GM12878 (cell line): Measurements from ENCODE around the gene CCS. TPM values are rescaled to one million over a fixed set of nuclear protein-coding genes. Genes with fewer than 3 reads are reported as not detected.
A peak's percentile ranks its signal among the peaks of the same experiment; 100 is the strongest.

Source experiments
- ATAC-seq: fragments of 200-7000 bp; cut with Tn5 transposase; 3 replicates; pipeline ENCODE4 v1.9.1; 2020; ENCODE audit warnings: mild to moderate bottlenecking, moderate library complexity
- BruUV-seq: library from RNA; stranded (reverse); fragments of 400-500 nt; replicated peaks from 2 replicates; lab custom pipeline; 2021; lab: Mats Ljungman, UMichigan
- CTCF ChIA-PET: fragments of 300-600 bp; sonication (Branson Sonifier 250); formaldehyde crosslinking; extraction: SDS; loops from one replicate; lab custom pipeline; 2021; ENCODE audit warnings: inconsistent platforms; lab: Yijun Ruan, JAX
- POLR2A ChIA-PET: fragments of 350-600 bp; formaldehyde crosslinking; extraction: SDS; loops from one replicate; lab custom pipeline; 2021; ENCODE audit warnings: inconsistent platforms; lab: Charles Lee
- RAD21 ChIA-PET: fragments of 300-600 bp; sonication (Branson Sonifier 250); formaldehyde crosslinking; loops from one replicate; lab custom pipeline; 2023; ENCODE audit warnings: antibody characterized with exemption; ENCODE audit not compliant: unreplicated experiment; lab: Charles Lee
- SMC1A ChIA-PET: fragments of 300-600 bp; sonication (Branson Sonifier 250); formaldehyde crosslinking; loops from one replicate; lab custom pipeline; 2023; ENCODE audit not compliant: unreplicated experiment, uncharacterized antibody; lab: Charles Lee
- DNase-seq: peaks from one replicate; pipeline ENCODE4 v3.0.0-alpha.2; 2011; ENCODE audit warnings: low read depth, low spot score
- FAIRE-seq: peaks from 3 replicates; lab custom pipeline; 2011; peaks lifted over from hg19 to GRCh38; lab: Jason Lieb, UNC
- H2AFZ ChIP-seq: 2 replicates; pipeline ENCODE4 v1.6.0; 2011; ENCODE audit warnings: low read depth, low read length, control low read depth; ENCODE audit not compliant: control insufficient read depth
- H3K27ac ChIP-seq: 2 replicates; pipeline ENCODE4 v1.5.1; 2011; ENCODE audit warnings: control low read depth; ENCODE audit not compliant: control insufficient read depth, insufficient read depth
- H3K27me3 ChIP-seq, 2 experiments: replicated peaks in 1 of 2; 2 replicates each; pipeline versions ENCODE4 v1.6.0 to v1.6.1; 2011; ENCODE audit warnings: low read length in 1 of 2; ENCODE audit not compliant: control insufficient read depth in 2 of 2, insufficient read depth in 2 of 2
- H3K36me3 ChIP-seq, 2 experiments: 2 replicates each; pipeline ENCODE4 v1.5.1; 2011; ENCODE audit warnings: low read length in 1 of 2; ENCODE audit not compliant: control insufficient read depth in 2 of 2, insufficient read depth in 2 of 2
- H3K4me1 ChIP-seq: 2 replicates; pipeline ENCODE4 v1.6.1; 2011; ENCODE audit warnings: mild to moderate bottlenecking, low read length, moderate library complexity, mixed read lengths; ENCODE audit not compliant: control insufficient read depth, insufficient read depth
- H3K4me2 ChIP-seq: 2 replicates; pipeline ENCODE4 v1.6.0; 2011; ENCODE audit warnings: control low read depth; ENCODE audit not compliant: control insufficient read depth, insufficient read depth
- H3K4me3 ChIP-seq: fragments of 200-600 bp; sonication (generic); 2 replicates; pipeline ENCODE4 v1.5.1; 2016
- H3K79me2 ChIP-seq: 2 replicates; pipeline ENCODE4 v1.6.0; 2011; ENCODE audit warnings: low read length; ENCODE audit not compliant: control insufficient read depth, insufficient read depth
- H3K9ac ChIP-seq: 2 replicates; pipeline ENCODE4 v1.8.0; 2011; ENCODE audit warnings: low read length, control low read depth, mixed read lengths; ENCODE audit not compliant: control insufficient read depth, insufficient read depth
- H3K9me3 ChIP-seq: replicated peaks from 3 replicates; pipeline ENCODE4 v1.5.1; 2011; ENCODE audit warnings: mild to moderate bottlenecking, low read length; ENCODE audit not compliant: control insufficient read depth, insufficient read depth
- H4K20me1 ChIP-seq: 2 replicates; pipeline ENCODE4 v1.6.0; 2011; ENCODE audit not compliant: control insufficient read depth, insufficient read depth
- BACH1 ChIP-seq: fragments of 450-650 bp; IDR thresholded peaks from 2 replicates; pipeline ENCODE4 v1.6.1; 2017; ENCODE audit warnings: mild to moderate bottlenecking, borderline replicate concordance
- CTCF ChIP-seq, 3 experiments: IDR thresholded peaks in 2 of 3; conservative IDR thresholded peaks in 1 of 3; 2 replicates each; pipeline ENCODE4 v1.5.1; 2011; ENCODE audit warnings: low read depth in 3 of 3, low read length in 3 of 3, mild to moderate bottlenecking in 3 of 3, control low read depth in 2 of 3, moderate library complexity in 2 of 3, inconsistent platforms in 1 of 3, mixed read lengths in 1 of 3; ENCODE audit not compliant: control insufficient read depth in 2 of 3, insufficient read depth in 1 of 3; ENCODE audit errors: extremely low read depth in 1 of 3
- ELK1 ChIP-seq: IDR thresholded peaks from 2 replicates; pipeline ENCODE4 v1.6.1; 2012; ENCODE audit warnings: low read depth, low read length, improper control_type of control experiment
- NR2F1 ChIP-seq: fragments of 450-650 bp; conservative IDR thresholded peaks from 2 replicates; pipeline ENCODE4 v1.6.1; 2017; ENCODE audit warnings: mild to moderate bottlenecking
- POU2F2 ChIP-seq: IDR thresholded peaks from 3 replicates; pipeline ENCODE4 v1.6.1; 2011; ENCODE audit warnings: low read depth, mild to moderate bottlenecking, low read length, borderline replicate concordance
- RAD21 ChIP-seq: IDR thresholded peaks from 2 replicates; pipeline ENCODE4 v1.6.1; 2011; ENCODE audit warnings: mild to moderate bottlenecking, low read depth, low read length, moderate library complexity; ENCODE audit not compliant: insufficient read depth
- WGBS: methylation state at CpG from one replicate; pipeline ENCODE4 v1.1.6; 2016; ENCODE audit warnings: low lambda C conversion rate; ENCODE audit not compliant: insufficient replicate concordance, insufficient coverage; ENCODE audit errors: missing lambda C conversion rate; 5-methylcytosine and 5-hydroxymethylcytosine counted together
- in situ Hi-C: fragments of 300-500 bp; cut with MboI; formaldehyde crosslinking; loops from 9 replicates; pipeline ENCODE4 v1.14.3; 2018; ENCODE audit warnings: mixed read lengths
- intact Hi-C: fragments of 100-400 bp; cut with micrococcal nuclease; formaldehyde crosslinking; loops from one replicate; pipeline ENCODE4 v1.14.2; 2022; ENCODE audit not compliant: unreplicated experiment
- polyA plus RNA-seq, 11 experiments: library from polyadenylated mRNA; depleted of rRNA in 4 of 11; unstranded in 6 of 11; stranded (reverse) in 5 of 11; fragments of >200 nt; fragmentation: Nextera tagmentation in 4 of 11; fragmentation: Illumina TruSeq in 1 of 11; extraction: Ambion mirVana in 4 of 11; extraction: Trizol in 1 of 11; gene quantifications; 1 replicate in 1 of 11; 2 replicates in 10 of 11; pipeline versions ENCODE4 v1.2.1 to v1.2.3, GENCODE V29; 2011 to 2016; ENCODE audit warnings: inconsistent platforms in 2 of 11, missing spikeins in 2 of 11, low read depth in 1 of 11
- total RNA-seq, 4 experiments: library from RNA; depleted of rRNA in 3 of 4; stranded (reverse); fragments of >200 nt in 3 of 4; fragmentation: Illumina TruSeq in 1 of 4; extraction: Trizol in 1 of 4; gene quantifications; 2 replicates each; pipeline versions ENCODE4 v1.2.1 to v1.2.3, GENCODE V29; 2013 to 2021
- TF ChIP-seq, protein P1 (sequence below): fragments of 450-650 bp; IDR thresholded peaks from 2 replicates; pipeline ENCODE4 v1.6.1; 2014; ENCODE audit warnings: mild to moderate bottlenecking
- TF ChIP-seq, protein P2 (sequence below): fragments of 450-650 bp; IDR thresholded peaks from 2 replicates; pipeline ENCODE4 v1.6.1; 2017; ENCODE audit warnings: mild to moderate bottlenecking, moderate library complexity

Gene CCS
- total and polyA plus RNA-seq, 10 of the 15 experiments (the other 5 are each of a cell fraction or from before 2014, with no cell fraction given), result 1.5 to 44.2 (median 30.6) TPM

GRCh38 chr11:66564984-66565383 lies 28.0 kb upstream of the CCS start:
- BruUV-seq, result no TSS peak
- Histone ChIP-seq H3K9me3 (no peaks in the 10 kb centered on the region), H3K79me2 (no peaks in the 10 kb centered on the region), H3K4me1 (no peaks in the 10 kb centered on the region), H2AFZ (no peak overlapping the region), H4K20me1 (no peaks in the 10 kb centered on the region), H3K36me3 (no peaks in the 10 kb centered on the region), H3K27me3 (peaks cover 0 to 6% of the 10 kb centered on the region in 2 experiments; a peak in 3 of 4 replicates), H3K4me3 (no peak overlapping the region), H3K9ac (no peak overlapping the region), H3K4me2 (no peak overlapping the region), H3K27ac (no peak overlapping the region)
- TF ChIP-seq, protein P1, sequence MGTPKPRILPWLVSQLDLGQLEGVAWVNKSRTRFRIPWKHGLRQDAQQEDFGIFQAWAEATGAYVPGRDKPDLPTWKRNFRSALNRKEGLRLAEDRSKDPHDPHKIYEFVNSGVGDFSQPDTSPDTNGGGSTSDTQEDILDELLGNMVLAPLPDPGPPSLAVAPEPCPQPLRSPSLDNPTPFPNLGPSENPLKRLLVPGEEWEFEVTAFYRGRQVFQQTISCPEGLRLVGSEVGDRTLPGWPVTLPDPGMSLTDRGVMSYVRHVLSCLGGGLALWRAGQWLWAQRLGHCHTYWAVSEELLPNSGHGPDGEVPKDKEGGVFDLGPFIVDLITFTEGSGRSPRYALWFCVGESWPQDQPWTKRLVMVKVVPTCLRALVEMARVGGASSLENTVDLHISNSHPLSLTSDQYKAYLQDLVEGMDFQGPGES, result no peak
- FAIRE-seq (no peak), ATAC-seq (peak; percentile 21; the same call in 1 of the 3 replicates), DNase-seq (no peak)
- POLR2A ChIA-PET, result no interaction called here
- SMC1A ChIA-PET, result no interaction called here
- in situ Hi-C loops, result no loop called here
- intact Hi-C loops, result no loop called here
- 6% methylated on average over 5 of the region's 5 CpGs for WGBS
- RAD21 ChIA-PET, result no interaction called here
- CTCF ChIA-PET, result no interaction called here

DNA sequence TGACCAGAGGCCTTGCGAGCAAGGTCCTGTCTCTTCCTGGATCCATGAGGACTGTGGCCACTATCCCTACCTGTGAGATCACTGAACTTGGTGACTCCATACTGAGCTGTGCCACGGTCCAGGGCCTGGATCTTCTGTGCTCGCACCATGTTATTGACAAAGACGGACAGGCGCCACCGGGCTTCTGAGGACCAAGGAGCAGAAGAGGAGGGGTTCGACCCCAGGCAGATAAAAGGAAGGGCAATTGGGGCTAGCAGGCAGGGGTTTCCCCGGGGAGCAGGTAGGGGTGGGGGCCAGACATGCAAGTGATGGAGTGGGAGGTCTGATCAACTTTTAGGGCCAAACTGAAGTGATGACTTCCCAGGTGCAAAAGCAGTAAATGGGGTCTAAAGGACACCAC lies 26.8 kb upstream of the CCS start:
- ChIA-PET CTCF (interaction anchor here (1.1 kb wide), 1 partner anchor 12 kb away, joined by 3 read pairs; no protein-coding TSS in a partner anchor), SMC1A (interaction anchor here (1.4 to 1.9 kb wide), 3 partner anchors 12 to 112 kb away, joined by 3 to 4 read pairs (median 3); partner anchors contain the start of gene ZDHHC24), RAD21 (no interaction called here), POLR2A (interaction anchor here (0.6 kb wide), 1 partner anchor 45 kb away, joined by 6 read pairs; no protein-coding TSS in a partner anchor)
- DNase-seq (no peak), ATAC-seq (no peak), FAIRE-seq (no peak)
- peaks cover 0 to 6% of the 10 kb centered on the region in 2 experiments; a peak in 3 of 4 replicates for H3K27me3 ChIP-seq
- H3K4me1 ChIP-seq, result no peaks in the 10 kb centered on the region
- H3K4me2 ChIP-seq, result no peak overlapping the region
- H4K20me1 ChIP-seq, result no peaks in the 10 kb centered on the region
- in situ Hi-C loops (no loop called here), intact Hi-C loops (no loop called here)
- no peaks in the 10 kb centered on the region for H3K36me3 ChIP-seq
- H3K9me3 ChIP-seq, result no peaks in the 10 kb centered on the region
- no peak overlapping the region for H3K4me3 ChIP-seq
- no peak overlapping the region for H2AFZ ChIP-seq
- no TSS peak for BruUV-seq
- no peak overlapping the region for H3K9ac ChIP-seq
- no peak overlapping the region for H3K27ac ChIP-seq
- no peaks in the 10 kb centered on the region for H3K79me2 ChIP-seq
- WGBS, result 58% methylated on average over 7 of the region's 8 CpGs
- TF ChIP-seq BACH1 (no peak), NR2F1 (no peak), CTCF (IDR thresholded peaks at IDR 0.05 in 2 of 3, conservative IDR thresholded peaks at IDR 0.05 in 1 of 3; ENCODE audit: control insufficient read depth in 2 of 3, extremely low read depth in 1 of 3, insufficient read depth in 1 of 3, low read depth in 3 of 3, low read length in 3 of 3) (no peak), RAD21 (no peak), POU2F2 (no peak), ELK1 (no peak)
- TF ChIP-seq, protein P2, sequence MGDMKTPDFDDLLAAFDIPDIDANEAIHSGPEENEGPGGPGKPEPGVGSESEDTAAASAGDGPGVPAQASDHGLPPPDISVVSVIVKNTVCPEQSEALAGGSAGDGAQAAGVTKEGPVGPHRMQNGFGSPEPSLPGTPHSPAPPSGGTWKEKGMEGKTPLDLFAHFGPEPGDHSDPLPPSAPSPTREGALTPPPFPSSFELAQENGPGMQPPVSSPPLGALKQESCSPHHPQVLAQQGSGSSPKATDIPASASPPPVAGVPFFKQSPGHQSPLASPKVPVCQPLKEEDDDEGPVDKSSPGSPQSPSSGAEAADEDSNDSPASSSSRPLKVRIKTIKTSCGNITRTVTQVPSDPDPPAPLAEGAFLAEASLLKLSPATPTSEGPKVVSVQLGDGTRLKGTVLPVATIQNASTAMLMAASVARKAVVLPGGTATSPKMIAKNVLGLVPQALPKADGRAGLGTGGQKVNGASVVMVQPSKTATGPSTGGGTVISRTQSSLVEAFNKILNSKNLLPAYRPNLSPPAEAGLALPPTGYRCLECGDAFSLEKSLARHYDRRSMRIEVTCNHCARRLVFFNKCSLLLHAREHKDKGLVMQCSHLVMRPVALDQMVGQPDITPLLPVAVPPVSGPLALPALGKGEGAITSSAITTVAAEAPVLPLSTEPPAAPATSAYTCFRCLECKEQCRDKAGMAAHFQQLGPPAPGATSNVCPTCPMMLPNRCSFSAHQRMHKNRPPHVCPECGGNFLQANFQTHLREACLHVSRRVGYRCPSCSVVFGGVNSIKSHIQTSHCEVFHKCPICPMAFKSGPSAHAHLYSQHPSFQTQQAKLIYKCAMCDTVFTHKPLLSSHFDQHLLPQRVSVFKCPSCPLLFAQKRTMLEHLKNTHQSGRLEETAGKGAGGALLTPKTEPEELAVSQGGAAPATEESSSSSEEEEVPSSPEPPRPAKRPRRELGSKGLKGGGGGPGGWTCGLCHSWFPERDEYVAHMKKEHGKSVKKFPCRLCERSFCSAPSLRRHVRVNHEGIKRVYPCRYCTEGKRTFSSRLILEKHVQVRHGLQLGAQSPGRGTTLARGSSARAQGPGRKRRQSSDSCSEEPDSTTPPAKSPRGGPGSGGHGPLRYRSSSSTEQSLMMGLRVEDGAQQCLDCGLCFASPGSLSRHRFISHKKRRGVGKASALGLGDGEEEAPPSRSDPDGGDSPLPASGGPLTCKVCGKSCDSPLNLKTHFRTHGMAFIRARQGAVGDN, result no peak
